ENCODE measurements around the gene LPCAT1.
"Not testable (repeated sequence)": the region's sequence is repeated elsewhere in the genome, so short reads cannot be mapped to it uniquely, and the experiment has no call there.

Gene LPCAT1

GRCh38 chr5:1564824-1565736, 41.3 kb upstream of the LPCAT1 start:
- 0 out of 2 replicates have a peak, but pooled peaks cover under 1% of the 10 kb centered on the region for H3K9me3 ChIP-seq (ENCODE audit: insufficient read depth, low read length)
- no peaks in the 10 kb centered on the region for H3K36me3 ChIP-seq (ENCODE audit: insufficient read depth, insufficient read length, low read length)
- no peak for TF ChIP-seq ZNF274 (IDR thresholded peaks at IDR 0.05; ENCODE audit: low read depth, low read length)
- no peak for TF ChIP-seq SUZ12 (IDR thresholded peaks at IDR 0.05; ENCODE audit: extremely low read depth, insufficient read depth, insufficient read length)
- TF ChIP-seq YY1 (IDR thresholded peaks at IDR 0.05; ENCODE audit: insufficient read depth, insufficient read length) = no peak
- no peak for DNase-seq (ENCODE audit: low read depth, low spot score)
- no peak overlapping the region for H3K4me3 ChIP-seq (ENCODE audit: insufficient read length, low read depth)
- H3K9ac ChIP-seq (ENCODE audit: insufficient read length, low read depth) = no peak overlapping the region
- no peaks in the 10 kb centered on the region for H3K27me3 ChIP-seq (ENCODE audit: insufficient read depth, insufficient read length)
- H3K4me1 ChIP-seq (ENCODE audit: insufficient read depth, insufficient read length) = peaks cover 5% of the 10 kb centered on the region

GRCh38 chr5:1564182-1564748, 40.5 kb upstream of the LPCAT1 start:
- DNase-seq (ENCODE audit: low read depth, low spot score) = no peak
- H3K36me3 ChIP-seq (ENCODE audit: insufficient read depth, insufficient read length, low read length) = no peaks in the 10 kb centered on the region
- H3K4me3 ChIP-seq (ENCODE audit: insufficient read length, low read depth) = no peak overlapping the region
- no peak overlapping the region for H3K9ac ChIP-seq (ENCODE audit: insufficient read length, low read depth)
- TF ChIP-seq SUZ12 (IDR thresholded peaks at IDR 0.05; ENCODE audit: extremely low read depth, insufficient read depth, insufficient read length) (no peak), ZNF274 (IDR thresholded peaks at IDR 0.05; ENCODE audit: low read depth, low read length) (no peak), YY1 (IDR thresholded peaks at IDR 0.05; ENCODE audit: insufficient read depth, insufficient read length) (no peak)
- H3K9me3 ChIP-seq (ENCODE audit: insufficient read depth, low read length) = no peaks in the 10 kb centered on the region
- H3K4me1 ChIP-seq (ENCODE audit: insufficient read depth, insufficient read length) = peaks cover 5% of the 10 kb centered on the region
- H3K27me3 ChIP-seq (ENCODE audit: insufficient read depth, insufficient read length) = no peaks in the 10 kb centered on the region

GRCh38 chr5:1563617-1564181, 39.9 kb upstream of the LPCAT1 start:
- H3K4me3 ChIP-seq (ENCODE audit: insufficient read length, low read depth) = no peak overlapping the region
- peaks cover 5% of the 10 kb centered on the region for H3K4me1 ChIP-seq (ENCODE audit: insufficient read depth, insufficient read length)
- H3K9me3 ChIP-seq (ENCODE audit: insufficient read depth, low read length) = no peaks in the 10 kb centered on the region
- no peak for DNase-seq (ENCODE audit: low read depth, low spot score)
- H3K9ac ChIP-seq (ENCODE audit: insufficient read length, low read depth) = no peak overlapping the region
- no peaks in the 10 kb centered on the region for H3K36me3 ChIP-seq (ENCODE audit: insufficient read depth, insufficient read length, low read length)
- no peaks in the 10 kb centered on the region for H3K27me3 ChIP-seq (ENCODE audit: insufficient read depth, insufficient read length)
- no peak for TF ChIP-seq SUZ12 (IDR thresholded peaks at IDR 0.05; ENCODE audit: extremely low read depth, insufficient read depth, insufficient read length)
- TF ChIP-seq YY1 (IDR thresholded peaks at IDR 0.05; ENCODE audit: insufficient read depth, insufficient read length) = no peak
- TF ChIP-seq ZNF274 (IDR thresholded peaks at IDR 0.05; ENCODE audit: low read depth, low read length) = no peak

GRCh38 chr5:1563051-1563461, 39.3 kb upstream of the LPCAT1 start:
- no peak for DNase-seq (ENCODE audit: low read depth, low spot score)
- no peak overlapping the region for H3K9ac ChIP-seq (ENCODE audit: insufficient read length, low read depth)
- no peaks in the 10 kb centered on the region for H3K36me3 ChIP-seq (ENCODE audit: insufficient read depth, insufficient read length, low read length)
- no peak overlapping the region for H3K4me3 ChIP-seq (ENCODE audit: insufficient read length, low read depth)
- H3K9me3 ChIP-seq (ENCODE audit: insufficient read depth, low read length) = no peaks in the 10 kb centered on the region
- H3K4me1 ChIP-seq (ENCODE audit: insufficient read depth, insufficient read length) = peaks cover 5% of the 10 kb centered on the region
- no peak for TF ChIP-seq YY1 (IDR thresholded peaks at IDR 0.05; ENCODE audit: insufficient read depth, insufficient read length)
- no peak for TF ChIP-seq ZNF274 (IDR thresholded peaks at IDR 0.05; ENCODE audit: low read depth, low read length)
- TF ChIP-seq SUZ12 (IDR thresholded peaks at IDR 0.05; ENCODE audit: extremely low read depth, insufficient read depth, insufficient read length) = no peak
- H3K27me3 ChIP-seq (ENCODE audit: insufficient read depth, insufficient read length) = no peaks in the 10 kb centered on the region

- TF ChIP-seq ZNF274 (IDR thresholded peaks at IDR 0.05; ENCODE audit: low read depth, low read length) = no peak
- TF ChIP-seq YY1 (IDR thresholded peaks at IDR 0.05; ENCODE audit: insufficient read depth, insufficient read length) = no peak
- TF ChIP-seq SUZ12 (IDR thresholded peaks at IDR 0.05; ENCODE audit: extremely low read depth, insufficient read depth, insufficient read length) = no peak
- Histone ChIP-seq H3K36me3 (ENCODE audit: insufficient read depth, insufficient read length, low read length) (no peaks in the 10 kb centered on the region), H3K4me1 (ENCODE audit: insufficient read depth, insufficient read length) (peaks cover 5% of the 10 kb centered on the region), H3K9ac (ENCODE audit: insufficient read length, low read depth) (no peak overlapping the region), H3K27me3 (ENCODE audit: insufficient read depth, insufficient read length) (no peaks in the 10 kb centered on the region), H3K9me3 (ENCODE audit: insufficient read depth, low read length) (no peaks in the 10 kb centered on the region), H3K4me3 (ENCODE audit: insufficient read length, low read depth) (no peak overlapping the region)
- no peak for DNase-seq (ENCODE audit: low read depth, low spot score)
Measured at GRCh38 chr5:1562599-1562998, 38.8 kb upstream of the LPCAT1 start.

GRCh38 chr5:1561402-1561929, 37.7 kb upstream of the LPCAT1 start:
- Histone ChIP-seq H3K9ac (ENCODE audit: insufficient read length, low read depth) (no peak overlapping the region), H3K4me3 (ENCODE audit: insufficient read length, low read depth) (no peak overlapping the region), H3K4me1 (ENCODE audit: insufficient read depth, insufficient read length) (peaks cover 5% of the 10 kb centered on the region), H3K9me3 (ENCODE audit: insufficient read depth, low read length) (no peaks in the 10 kb centered on the region), H3K27me3 (ENCODE audit: insufficient read depth, insufficient read length) (no peaks in the 10 kb centered on the region), H3K36me3 (ENCODE audit: insufficient read depth, insufficient read length, low read length) (no peaks in the 10 kb centered on the region)
- no peak for DNase-seq (ENCODE audit: low read depth, low spot score)
- TF ChIP-seq SUZ12 (IDR thresholded peaks at IDR 0.05; ENCODE audit: extremely low read depth, insufficient read depth, insufficient read length) (no peak), ZNF274 (IDR thresholded peaks at IDR 0.05; ENCODE audit: low read depth, low read length) (no peak), YY1 (IDR thresholded peaks at IDR 0.05; ENCODE audit: insufficient read depth, insufficient read length) (no peak)

- not testable (repeated sequence) for H3K27me3 ChIP-seq (ENCODE audit: insufficient read depth, insufficient read length); H3K9me3 ChIP-seq (ENCODE audit: insufficient read depth, low read length); H3K4me1 ChIP-seq (ENCODE audit: insufficient read depth, insufficient read length)
Measured at GRCh38 chr5:1560499-1560898, 36.7 kb upstream of the LPCAT1 start.

More at GRCh38 chr5:1560499-1560898, 36.7 kb upstream of the LPCAT1 start:
- not testable (repeated sequence) for H3K9ac ChIP-seq (ENCODE audit: insufficient read length, low read depth); DNase-seq (ENCODE audit: low read depth, low spot score); H3K36me3 ChIP-seq (ENCODE audit: insufficient read depth, insufficient read length, low read length); H3K4me3 ChIP-seq (ENCODE audit: insufficient read length, low read depth)
